Measurements from ENCODE around the gene DLEC1. TPM values are rescaled to one million over a fixed set of nuclear protein-coding genes. Genes with fewer than 3 reads are reported as not detected.

Gene DLEC1
- total RNA-seq, 1 donor from 2014 or later: not detected

Other genes starting within 250 kb of the DLEC1 start
- 48.9 and 108 TPM in 2 replicates for gene CTDSPL, start 177.3 kb upstream of the DLEC1 start, total RNA-seq
- 5.5 and 7.9 TPM in 2 replicates for gene VILL, start 48.4 kb upstream of the DLEC1 start, total RNA-seq
- 11.2 and 19.6 TPM in 2 replicates for gene PLCD1, start 9.6 kb upstream of the DLEC1 start, total RNA-seq
- gene ACAA1, start 97.9 kb downstream of the DLEC1 start, total RNA-seq: 15.8 and 18.6 TPM in 2 replicates
- gene MYD88, start 99.5 kb downstream of the DLEC1 start, total RNA-seq: 2.3 and 3.8 TPM in 2 replicates
- gene OXSR1, start 126.3 kb downstream of the DLEC1 start, total RNA-seq: 49.8 and 57.5 TPM in 2 replicates
- gene SLC22A13, start 226.6 kb downstream of the DLEC1 start, total RNA-seq: 0.16 and 0.40 TPM in 2 replicates
- 0.78 and 0.83 TPM in 2 replicates for gene SLC22A14, start 243.1 kb downstream of the DLEC1 start, total RNA-seq

Measured in myocyte (in vitro differentiated cells).